ENCODE data around the gene CCNL1.

CCNL1 gene

GRCh38 chr3:157142315-157142714 is 17.6 kb downstream of the CCNL1 start:
- no peak for DNase-seq

- DNase-seq = no peak
Observed at GRCh38 chr3:157139938-157140534, 19.9 kb downstream of the CCNL1 start.

- DNase-seq = no peak
Observed at GRCh38 chr3:157136647-157137387, 23.1 kb downstream of the CCNL1 start.

- DNase-seq = peak; percentile 43
Observed at GRCh38 chr3:157135671-157136396, 24.1 kb downstream of the CCNL1 start.

- no peak for DNase-seq
Observed at GRCh38 chr3:157134620-157135191, 25.2 kb downstream of the CCNL1 start.

GRCh38 chr3:157133434-157134320 is 26.3 kb downstream of the CCNL1 start:
- no peak for DNase-seq

GRCh38 chr3:157132936-157133335 is 27.0 kb downstream of the CCNL1 start:
- DNase-seq = no peak

- no peak for DNase-seq
Observed at GRCh38 chr3:157132341-157132740, 27.6 kb downstream of the CCNL1 start.

- DNase-seq = peak; percentile 32
Observed at GRCh38 chr3:157131861-157132260, 28.1 kb downstream of the CCNL1 start.

- peak; percentile 66 for DNase-seq
Observed at GRCh38 chr3:157130467-157131251, 29.3 kb downstream of the CCNL1 start.

- DNase-seq = no peak
Observed at GRCh38 chr3:157129803-157130466, 30.0 kb downstream of the CCNL1 start.

- peak; percentile 69 for DNase-seq
Observed at GRCh38 chr3:157128771-157129681, 30.9 kb downstream of the CCNL1 start.

GRCh38 chr3:157127831-157128767 is 31.8 kb downstream of the CCNL1 start:
- peak; percentile 70 for DNase-seq

- peak; percentile 10 for DNase-seq
Observed at GRCh38 chr3:157127268-157127667, 32.7 kb downstream of the CCNL1 start.

GRCh38 chr3:157126365-157126764 is 33.6 kb downstream of the CCNL1 start:
- DNase-seq = no peak

- no peak for DNase-seq
Observed at GRCh38 chr3:157125101-157125500, 34.8 kb downstream of the CCNL1 start.

GRCh38 chr3:157123621-157124020 is 36.3 kb downstream of the CCNL1 start:
- no peak for DNase-seq

GRCh38 chr3:157122832-157123427 is 37.0 kb downstream of the CCNL1 start:
- no peak for DNase-seq

Measured in fibroblast of skin of right quadriceps (primary cell).